ENCODE data around the gene LDB3.

LDB3 gene

DNA sequence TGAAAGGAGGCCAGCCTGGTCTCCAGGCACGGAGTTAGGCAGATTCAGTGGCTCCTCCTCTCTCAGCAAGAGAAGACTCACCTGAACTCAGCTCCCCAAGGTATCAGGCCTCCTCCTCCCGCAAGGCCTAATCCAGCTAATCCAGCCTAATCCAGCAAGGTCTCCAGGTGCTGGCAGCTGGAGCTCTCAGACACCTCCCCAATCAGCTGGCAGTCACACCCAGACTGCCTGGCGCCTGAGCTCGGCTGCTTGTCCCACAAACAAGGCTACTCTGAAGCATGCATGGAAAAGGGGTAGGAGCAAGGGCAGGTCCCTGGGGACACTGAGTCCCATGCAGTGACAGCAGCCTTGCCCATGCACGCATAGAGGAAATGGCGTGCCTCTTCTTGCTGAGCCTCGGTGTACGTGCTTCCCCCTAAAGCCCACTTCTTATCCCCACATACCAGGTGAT is 17.3 kb upstream of the LDB3 start:
- DNase-seq (ENCODE audit: low read depth in 2 of 2) = no peak

DNA sequence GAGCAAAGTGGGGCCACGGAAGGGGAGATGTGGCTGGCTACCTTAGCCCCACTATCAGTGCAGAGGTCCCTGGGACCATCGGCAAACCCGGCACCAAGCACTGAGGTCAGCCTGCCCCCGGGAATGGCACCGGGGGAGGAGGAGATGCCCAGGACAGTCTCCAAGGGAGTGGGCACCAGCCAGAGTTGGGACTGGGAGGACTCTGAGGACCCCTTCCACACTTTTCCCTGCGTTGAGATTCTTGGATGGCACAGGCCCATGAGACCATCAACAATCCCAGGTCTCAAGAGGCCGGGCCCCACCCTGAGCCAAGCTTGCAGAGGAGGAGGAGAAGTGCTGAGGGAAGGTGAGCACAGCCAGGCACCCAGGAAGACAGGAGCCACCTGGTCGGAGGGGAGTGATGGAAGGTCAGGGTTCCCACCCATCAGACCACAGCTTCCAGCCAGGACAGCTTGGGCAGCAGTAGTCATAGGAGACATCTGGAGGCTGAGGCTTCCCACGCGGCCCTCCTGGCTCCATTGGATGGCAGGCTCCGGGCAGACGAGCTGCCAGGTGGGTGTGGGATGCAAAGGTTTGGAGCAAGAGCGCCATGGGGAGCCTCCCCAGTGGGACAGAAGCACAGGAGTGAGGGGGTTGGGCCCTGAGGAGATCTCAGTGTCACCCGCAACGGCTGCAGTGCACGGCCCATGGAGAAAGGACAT is 16.5 kb upstream of the LDB3 start:
- DNase-seq (ENCODE audit: low read depth in 2 of 2) = no peak

GRCh38 chr10:86652361-86653202 is 15.7 kb upstream of the LDB3 start:
- DNase-seq (ENCODE audit: low read depth in 2 of 2) = no peak

DNA sequence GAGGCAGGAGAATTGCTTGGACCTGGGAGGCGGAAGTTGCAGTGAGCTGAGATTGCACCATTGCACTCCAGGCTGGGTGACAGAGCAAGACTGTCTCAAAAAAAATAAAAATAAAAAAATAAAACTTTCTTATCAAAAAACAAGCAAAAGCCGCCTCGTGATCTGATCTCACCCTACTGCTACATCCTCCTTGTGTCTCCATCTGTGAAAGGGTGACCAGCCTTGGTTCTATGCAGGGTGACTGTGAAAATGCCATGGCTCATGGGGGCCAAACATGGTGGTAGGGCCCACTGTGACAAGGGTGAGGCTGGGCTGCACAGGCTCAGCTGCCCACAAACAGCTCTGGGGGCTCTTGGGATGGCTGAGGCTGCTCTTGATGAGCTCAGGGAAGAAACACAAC is 14.9 kb upstream of the LDB3 start:
- no peak for DNase-seq (ENCODE audit: low read depth in 2 of 2)

DNA sequence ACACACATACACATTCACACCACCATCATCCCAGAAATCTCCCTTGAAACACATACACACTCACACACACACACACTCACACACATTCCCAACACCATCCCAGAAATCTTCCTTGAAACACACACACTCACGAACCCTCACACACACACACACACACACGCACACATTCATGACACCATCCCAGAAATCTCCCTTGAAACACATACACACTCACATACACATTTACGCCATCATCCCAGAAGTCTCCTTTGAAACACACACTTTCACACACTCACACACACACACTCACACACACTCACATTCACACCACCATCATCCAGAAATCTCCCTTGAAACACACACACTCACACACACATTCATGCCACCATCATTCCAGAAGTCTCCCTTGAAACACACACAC is 14.3 kb upstream of the LDB3 start:
- DNase-seq (ENCODE audit: low read depth in 2 of 2) = no peak

- no peak for DNase-seq (ENCODE audit: low read depth in 2 of 2)
Observed at GRCh38 chr10:86654411-86655172, 13.7 kb upstream of the LDB3 start, which contains the start of gene OPN4. TSS of gene OPN4 (plus strand) at chr10:86654547. CDS start at chr10:86654784, 237 bp downstream.

- no peak for DNase-seq (ENCODE audit: low read depth in 2 of 2)
Observed at GRCh38 chr10:86655173-86655540, 13.2 kb upstream of the LDB3 start.

- DNase-seq (ENCODE audit: low read depth in 2 of 2) = no peak
Observed at GRCh38 chr10:86655596-86655995, 12.7 kb upstream of the LDB3 start.

GRCh38 chr10:86657011-86657395 is 11.3 kb upstream of the LDB3 start:
- DNase-seq (ENCODE audit: low read depth in 2 of 2) = no peak

DNA sequence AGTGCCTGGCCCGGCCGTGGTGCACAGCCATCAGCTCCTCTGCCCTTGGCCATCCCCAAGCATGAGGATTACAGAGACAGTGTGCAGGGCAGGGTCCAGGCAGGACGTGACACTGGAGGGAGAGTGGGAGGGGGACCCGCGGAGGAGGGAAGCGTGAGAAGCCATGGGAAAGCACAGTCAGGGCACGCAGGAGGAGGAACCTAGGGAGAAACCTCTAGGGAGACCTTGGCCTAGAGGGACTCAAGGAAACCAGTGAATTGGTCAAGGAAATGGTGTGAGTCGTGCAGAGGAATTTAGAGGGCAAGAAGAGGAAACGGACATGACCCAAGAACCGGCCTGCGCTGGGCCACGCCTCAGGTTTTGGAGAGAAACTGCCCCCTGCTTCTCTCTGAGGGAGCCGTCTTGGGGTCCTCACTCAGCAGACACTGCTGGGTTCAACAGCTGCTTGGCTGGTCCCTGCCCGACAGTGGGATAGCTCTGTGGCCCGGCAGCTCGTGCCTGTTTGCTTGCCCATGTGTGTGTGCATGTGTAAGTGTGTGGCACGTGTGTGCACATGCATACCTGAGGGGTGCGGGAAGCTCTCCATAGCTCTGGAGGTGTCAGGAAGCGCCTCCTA is 10.8 kb upstream of the LDB3 start:
- no peak for DNase-seq (ENCODE audit: low read depth in 2 of 2)

GRCh38 chr10:86658261-86658741 is 10.0 kb upstream of the LDB3 start:
- DNase-seq (ENCODE audit: low read depth in 2 of 2) = no peak

DNA sequence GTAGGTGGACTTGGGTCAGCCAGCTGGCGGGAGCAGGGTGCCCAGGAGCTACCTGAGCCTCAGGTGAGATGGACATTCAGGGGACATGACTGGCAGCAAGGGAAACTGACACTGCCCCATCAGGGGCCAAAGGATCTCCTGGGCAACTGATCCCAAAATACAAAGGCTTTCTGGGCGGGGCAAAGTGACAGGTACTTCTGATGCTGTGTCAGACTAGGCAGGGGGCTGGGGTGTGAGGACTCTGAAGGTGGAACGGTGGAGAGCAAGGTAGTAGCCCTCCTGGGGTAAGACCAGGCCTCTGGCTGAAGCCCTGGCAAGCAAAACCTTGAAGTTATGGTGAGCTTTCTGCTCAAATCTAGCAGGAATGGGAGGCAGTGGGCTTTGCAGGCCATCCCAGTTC is 9.6 kb upstream of the LDB3 start:
- DNase-seq (ENCODE audit: low read depth in 2 of 2) = no peak

DNA sequence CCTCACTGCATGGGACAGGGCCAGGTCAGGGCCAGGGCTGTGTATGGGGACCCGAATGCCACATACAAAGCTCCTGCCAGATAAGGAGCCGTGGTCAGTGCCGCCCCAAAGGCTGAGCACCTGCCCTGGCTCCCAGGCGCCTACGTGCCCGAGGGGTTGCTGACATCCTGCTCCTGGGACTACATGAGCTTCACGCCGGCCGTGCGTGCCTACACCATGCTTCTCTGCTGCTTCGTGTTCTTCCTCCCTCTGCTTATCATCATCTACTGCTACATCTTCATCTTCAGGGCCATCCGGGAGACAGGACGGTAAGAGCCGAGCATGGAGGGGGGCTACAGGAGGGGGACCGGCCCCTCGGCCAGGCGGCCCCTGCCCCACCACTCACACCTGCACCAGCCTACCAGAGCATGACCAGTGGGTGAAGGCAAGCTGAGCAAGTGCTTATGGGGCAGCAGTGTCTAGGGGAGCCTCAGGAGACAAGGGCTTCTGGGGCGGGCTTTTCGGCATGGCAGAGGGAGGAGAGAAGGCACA is 9.1 kb upstream of the LDB3 start:
- DNase-seq (ENCODE audit: low read depth in 2 of 2) = no peak

DNA sequence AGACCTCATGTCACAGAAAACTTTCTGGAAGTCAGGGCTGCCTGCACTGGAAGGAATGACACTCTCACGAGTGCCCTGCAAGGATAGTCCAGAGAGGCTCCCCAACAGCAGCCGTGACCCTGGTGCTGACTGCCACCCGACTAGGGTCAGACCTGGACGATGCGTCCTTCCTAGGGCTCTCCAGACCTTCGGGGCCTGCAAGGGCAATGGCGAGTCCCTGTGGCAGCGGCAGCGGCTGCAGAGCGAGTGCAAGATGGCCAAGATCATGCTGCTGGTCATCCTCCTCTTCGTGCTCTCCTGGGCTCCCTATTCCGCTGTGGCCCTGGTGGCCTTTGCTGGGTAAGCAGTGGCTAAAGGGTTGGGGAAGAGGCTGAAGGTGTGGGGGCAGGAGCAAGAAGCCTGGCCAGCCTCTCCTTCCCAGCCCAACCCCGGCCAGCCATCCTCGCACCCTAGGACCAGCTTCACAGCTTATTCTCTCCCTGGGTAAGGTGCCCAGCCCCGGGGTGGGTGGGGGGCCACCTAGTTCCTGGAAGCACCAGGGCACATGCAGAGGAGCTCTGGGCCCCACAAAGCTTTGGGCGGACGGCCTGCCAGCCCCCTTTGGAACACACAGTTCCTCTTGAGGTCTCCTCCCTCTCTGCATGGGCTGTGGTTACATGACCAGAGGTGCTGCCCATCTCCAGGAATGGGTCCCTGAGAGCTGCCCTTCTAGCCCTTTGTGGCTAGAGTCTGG is 8.4 kb upstream of the LDB3 start:
- DNase-seq (ENCODE audit: low read depth in 2 of 2) = no peak

DNA sequence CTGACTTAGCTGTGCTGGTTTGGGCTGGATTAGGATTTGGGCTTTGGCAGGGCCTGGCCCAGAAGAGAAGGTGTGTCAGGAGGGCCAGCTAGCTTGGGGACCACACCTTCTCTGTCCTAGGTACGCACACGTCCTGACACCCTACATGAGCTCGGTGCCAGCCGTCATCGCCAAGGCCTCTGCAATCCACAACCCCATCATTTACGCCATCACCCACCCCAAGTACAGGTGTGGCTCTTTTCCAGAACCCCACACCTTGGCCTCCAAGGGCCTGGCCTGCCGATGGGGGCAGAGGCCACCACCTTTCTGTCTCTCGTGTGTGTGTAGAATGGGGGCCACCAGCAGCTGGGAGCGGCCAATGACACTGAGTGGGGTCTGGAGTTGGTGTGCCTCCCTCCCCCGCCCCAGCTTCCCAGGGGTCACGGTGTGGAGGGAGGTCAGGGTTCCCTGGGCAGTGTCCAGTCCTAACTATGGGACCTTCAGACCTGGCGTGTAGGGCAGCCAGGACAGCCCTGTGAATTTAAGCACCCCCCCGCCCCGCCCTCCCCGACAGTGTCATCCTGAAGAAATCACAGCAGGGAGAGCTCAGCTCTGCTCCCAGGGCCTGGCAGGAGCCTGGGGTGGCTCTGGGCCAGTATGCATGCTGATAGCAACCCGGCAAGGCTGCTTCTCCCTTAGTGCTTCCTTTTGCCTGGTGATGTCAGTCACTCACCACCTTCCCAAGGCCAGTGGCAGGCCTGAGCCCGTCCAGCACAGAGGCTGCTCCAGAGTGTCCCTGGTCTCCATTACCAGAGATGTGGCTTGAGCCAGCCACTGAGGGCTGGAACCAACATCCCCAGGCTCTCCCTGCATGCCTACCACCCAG is 6.9 kb upstream of the LDB3 start:
- no peak for DNase-seq (ENCODE audit: low read depth in 2 of 2)

- DNase-seq (ENCODE audit: low read depth in 2 of 2) = no peak
Observed at GRCh38 chr10:86662186-86663045, 5.9 kb upstream of the LDB3 start.

DNA sequence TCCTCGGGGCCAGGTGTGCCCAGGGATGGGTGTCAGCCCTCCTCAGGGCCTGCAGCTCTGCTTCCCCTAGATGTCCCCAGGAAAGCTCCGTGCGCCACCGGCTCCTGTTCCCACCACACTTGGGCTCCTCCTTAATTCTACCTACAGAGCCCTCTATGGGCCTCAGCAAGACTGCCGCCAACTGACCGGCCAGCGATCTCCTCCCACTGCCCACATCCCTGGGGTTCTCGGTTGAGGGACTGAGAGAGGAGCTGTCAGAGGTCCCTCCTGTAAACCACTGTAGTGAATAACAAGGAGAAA is 5.3 kb upstream of the LDB3 start:
- no peak for DNase-seq (ENCODE audit: low read depth in 2 of 2)

DNA sequence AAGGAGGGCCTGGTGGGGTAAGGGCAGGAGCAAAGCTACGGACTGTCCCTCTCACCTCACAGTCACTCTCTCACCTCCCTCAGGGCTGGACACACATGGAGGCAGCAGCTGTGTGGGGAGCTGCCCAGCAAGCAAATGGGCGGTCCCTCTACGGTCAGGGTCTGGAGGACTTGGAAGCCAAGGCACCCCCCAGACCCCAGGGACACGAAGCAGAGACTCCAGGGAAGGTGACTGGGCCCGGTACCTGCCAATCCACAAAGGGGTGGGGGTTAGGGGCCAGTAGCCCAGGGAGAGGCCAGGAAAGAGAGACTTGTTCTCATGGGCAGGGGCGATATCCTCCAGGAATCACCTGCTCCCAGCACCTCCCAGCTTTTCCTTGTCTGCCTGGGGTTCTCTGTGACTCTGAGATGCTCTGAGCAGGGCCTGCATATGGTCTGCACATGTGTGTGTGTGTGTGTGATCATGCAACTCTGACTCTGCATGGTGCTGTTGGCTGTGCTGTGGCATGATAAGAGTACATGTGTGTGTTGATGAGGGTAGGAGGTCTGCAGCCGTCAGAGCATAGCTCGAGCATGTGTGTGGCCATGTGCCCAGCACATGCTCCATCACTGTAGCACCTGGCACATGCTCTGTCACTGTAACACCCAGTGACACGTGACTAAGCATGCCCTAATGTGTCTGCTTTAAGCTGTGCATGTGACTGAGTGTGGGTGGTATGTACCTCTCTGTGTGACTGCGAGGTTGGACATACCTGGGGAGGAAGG is 4.6 kb upstream of the LDB3 start:
- no peak for DNase-seq (ENCODE audit: low read depth in 2 of 2)

Measured in fibroblast of skin of left biceps (primary cell).